ENCODE measurements around the gene PRKCB. TPM values are rescaled to one million over a fixed set of nuclear protein-coding genes. Genes with fewer than 3 reads are reported as not detected.

The PRKCB gene
- total RNA-seq, 4 donors from 2014 or later = 7.4 to 21.6 (median 12.9) TPM

DNA sequence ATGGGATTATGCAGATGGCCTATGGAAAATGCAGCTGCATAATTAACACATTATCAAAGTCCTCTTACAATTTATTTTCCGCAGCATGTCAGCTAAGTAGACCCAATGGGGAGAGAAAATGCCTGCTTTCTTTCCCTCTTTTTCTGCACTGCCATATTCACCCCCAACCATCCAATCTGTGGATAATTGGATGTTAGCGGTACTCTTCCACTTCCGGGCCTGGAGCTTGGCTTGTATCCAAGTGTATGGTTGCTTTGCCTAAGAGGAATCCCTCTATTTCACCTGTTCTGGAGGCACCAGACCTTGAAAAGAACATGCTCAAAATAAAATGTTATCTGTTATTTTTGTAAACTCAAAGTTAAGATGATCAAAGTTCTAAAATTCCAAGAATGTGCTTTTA is 379.2 kb downstream of the PRKCB start:
- 75 to 85% methylated on average over 3 of the region's 3 CpGs for WGBS, 2 donors
- no peak overlapping the region for H3K4me3 ChIP-seq (ENCODE audit: low read depth, poor library complexity, severe bottlenecking)
- TF ChIP-seq, protein P1, sequence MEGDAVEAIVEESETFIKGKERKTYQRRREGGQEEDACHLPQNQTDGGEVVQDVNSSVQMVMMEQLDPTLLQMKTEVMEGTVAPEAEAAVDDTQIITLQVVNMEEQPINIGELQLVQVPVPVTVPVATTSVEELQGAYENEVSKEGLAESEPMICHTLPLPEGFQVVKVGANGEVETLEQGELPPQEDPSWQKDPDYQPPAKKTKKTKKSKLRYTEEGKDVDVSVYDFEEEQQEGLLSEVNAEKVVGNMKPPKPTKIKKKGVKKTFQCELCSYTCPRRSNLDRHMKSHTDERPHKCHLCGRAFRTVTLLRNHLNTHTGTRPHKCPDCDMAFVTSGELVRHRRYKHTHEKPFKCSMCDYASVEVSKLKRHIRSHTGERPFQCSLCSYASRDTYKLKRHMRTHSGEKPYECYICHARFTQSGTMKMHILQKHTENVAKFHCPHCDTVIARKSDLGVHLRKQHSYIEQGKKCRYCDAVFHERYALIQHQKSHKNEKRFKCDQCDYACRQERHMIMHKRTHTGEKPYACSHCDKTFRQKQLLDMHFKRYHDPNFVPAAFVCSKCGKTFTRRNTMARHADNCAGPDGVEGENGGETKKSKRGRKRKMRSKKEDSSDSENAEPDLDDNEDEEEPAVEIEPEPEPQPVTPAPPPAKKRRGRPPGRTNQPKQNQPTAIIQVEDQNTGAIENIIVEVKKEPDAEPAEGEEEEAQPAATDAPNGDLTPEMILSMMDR (IDR thresholded peaks at IDR 0.05) = no peak
- no peak for TF ChIP-seq POLR2A (IDR thresholded peaks at IDR 0.05)
- intact Hi-C loops (cut with DNase I; ENCODE audit: low total_unique reads) = no loop called here
- no peak for DNase-seq (ENCODE audit: low spot score in 2 of 2)

DNA sequence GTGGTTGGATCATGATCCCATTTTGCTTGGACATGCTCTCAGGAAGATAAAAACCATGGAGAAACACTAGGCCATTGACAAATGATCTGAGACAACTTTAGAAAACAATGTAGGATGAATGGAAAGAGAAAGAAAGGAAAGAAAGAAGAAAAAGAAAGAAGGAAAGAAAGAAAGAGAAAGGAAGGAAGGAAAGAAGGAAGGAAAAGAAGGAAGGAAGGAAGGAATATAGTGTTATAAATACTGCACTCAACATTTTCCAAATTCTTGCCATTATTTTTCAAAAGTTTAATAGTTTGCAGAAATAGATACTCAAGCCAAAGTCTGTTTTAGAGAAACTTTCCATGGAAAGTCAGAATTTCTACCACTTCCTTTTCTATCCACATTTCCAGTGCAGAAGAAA is 381.2 kb downstream of the PRKCB start:
- H3K4me3 ChIP-seq (ENCODE audit: low read depth, poor library complexity, severe bottlenecking) = no peak overlapping the region
- no peak for DNase-seq (ENCODE audit: low spot score in 2 of 2)
- intact Hi-C loops (cut with DNase I; ENCODE audit: low total_unique reads) = no loop called here
- TF ChIP-seq POLR2A (IDR thresholded peaks at IDR 0.05) = no peak
- TF ChIP-seq, protein P1 (IDR thresholded peaks at IDR 0.05) = no peak

DNA sequence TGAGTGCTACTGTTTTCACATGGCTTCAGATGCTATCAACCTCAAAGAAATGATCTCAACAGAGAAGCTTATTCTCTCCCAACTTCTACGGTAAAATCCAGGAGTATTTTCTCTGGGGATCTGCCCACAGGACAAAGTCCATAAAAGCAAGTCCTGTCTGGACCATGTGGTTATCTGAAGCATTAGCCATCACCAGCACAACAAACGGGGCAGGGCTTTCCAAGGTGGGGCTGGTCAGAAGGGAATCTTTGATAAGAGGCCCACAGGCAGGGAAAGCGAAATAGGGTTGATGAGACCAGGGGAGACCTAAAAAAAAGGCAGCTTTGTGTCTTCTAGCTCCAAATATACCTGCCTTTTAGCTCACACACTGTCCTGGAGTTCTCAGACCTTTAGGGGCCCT is 381.7 kb downstream of the PRKCB start:
- TF ChIP-seq, protein P1 (IDR thresholded peaks at IDR 0.05) = no peak
- no peak for TF ChIP-seq POLR2A (IDR thresholded peaks at IDR 0.05)
- WGBS, 2 donors = 71 to 76% methylated on average over 3 of the region's 3 CpGs
- DNase-seq (ENCODE audit: low spot score in 2 of 2) = no peak
- H3K4me3 ChIP-seq (ENCODE audit: low read depth, poor library complexity, severe bottlenecking) = no peak overlapping the region
- intact Hi-C loops (cut with DNase I; ENCODE audit: low total_unique reads) = no loop called here

DNA sequence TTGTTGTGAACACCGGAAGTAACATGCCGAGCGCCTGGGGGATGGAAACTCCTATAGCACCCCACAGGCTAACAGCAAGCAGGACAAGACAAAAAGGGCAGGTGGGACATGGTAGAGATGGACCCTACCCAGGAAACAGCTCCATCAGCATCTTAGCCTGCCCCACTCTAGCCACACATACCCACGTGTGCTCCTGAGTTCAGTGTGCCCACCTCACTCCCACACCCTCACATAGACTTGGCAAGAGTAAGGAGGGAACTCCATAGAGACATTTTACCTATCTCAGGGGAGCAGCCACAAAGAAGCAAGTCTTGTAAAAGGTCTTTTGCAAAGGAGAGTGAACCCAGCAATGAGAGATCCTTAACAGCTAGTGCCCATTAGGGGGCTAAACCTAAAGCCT is 382.5 kb downstream of the PRKCB start:
- TF ChIP-seq POLR2A (IDR thresholded peaks at IDR 0.05) = no peak
- TF ChIP-seq, protein P1 (IDR thresholded peaks at IDR 0.05) = no peak
- H3K4me3 ChIP-seq (ENCODE audit: low read depth, poor library complexity, severe bottlenecking) = no peak overlapping the region
- DNase-seq (ENCODE audit: low spot score in 2 of 2) = no peak
- intact Hi-C loops (cut with DNase I; ENCODE audit: low total_unique reads) = no loop called here
- WGBS, 2 donors = 83 to 92% methylated on average over 4 of the region's 4 CpGs

DNA sequence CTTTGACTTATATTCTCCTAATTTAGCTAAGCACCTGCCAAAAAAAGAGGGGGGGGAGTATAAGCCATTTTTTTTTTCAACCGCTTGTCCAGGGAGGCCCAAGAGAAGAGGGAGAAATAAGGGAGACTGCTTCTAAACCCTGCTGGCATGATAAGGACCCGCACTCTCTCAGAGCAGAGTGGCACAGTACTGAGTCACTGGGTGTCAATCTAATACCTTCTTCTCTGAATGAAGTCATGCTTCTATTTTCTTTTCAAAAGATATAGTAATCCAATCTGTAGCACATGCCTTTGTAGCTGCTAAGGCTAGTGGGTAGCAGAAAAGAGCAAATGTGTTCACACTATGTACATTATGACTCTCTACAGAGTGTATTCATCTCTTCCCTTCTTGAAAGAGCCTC is 385.4 kb downstream of the PRKCB start:
- TF ChIP-seq, protein P1 (IDR thresholded peaks at IDR 0.05) = no peak
- TF ChIP-seq POLR2A (IDR thresholded peaks at IDR 0.05) = no peak
- WGBS, 2 donors = 84 to 92% methylated on average over 2 of the region's 2 CpGs
- no peak for DNase-seq (ENCODE audit: low spot score in 2 of 2)
- no peak overlapping the region for H3K4me3 ChIP-seq (ENCODE audit: low read depth, poor library complexity, severe bottlenecking)
- intact Hi-C loops (cut with DNase I; ENCODE audit: low total_unique reads) = no loop called here

DNA sequence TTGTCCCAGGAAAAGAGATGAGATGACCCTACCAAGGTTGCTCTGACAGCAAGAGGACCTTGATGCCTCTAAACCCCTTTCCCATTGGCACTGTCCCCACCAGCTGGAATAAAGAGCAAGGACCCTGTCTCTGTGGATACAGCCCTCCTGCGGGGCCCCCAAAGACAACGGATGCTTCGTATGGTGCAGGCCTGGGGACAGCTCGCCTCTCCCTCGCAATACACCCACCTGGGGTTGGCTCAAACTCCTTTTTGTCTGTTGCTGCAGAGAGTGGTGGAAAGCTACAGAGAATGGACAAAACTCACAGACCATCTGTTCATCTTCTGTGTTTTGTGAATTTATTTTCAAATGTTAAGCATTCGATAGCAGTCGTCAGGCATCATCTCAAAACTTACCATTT is 392.7 kb downstream of the PRKCB start:
- 84 to 89% methylated on average over 7 of the region's 7 CpGs for WGBS, 2 donors
- DNase-seq (ENCODE audit: low spot score in 2 of 2) = no peak
- H3K4me3 ChIP-seq (ENCODE audit: low read depth, poor library complexity, severe bottlenecking) = no peak overlapping the region
- TF ChIP-seq POLR2A (IDR thresholded peaks at IDR 0.05) = no peak
- TF ChIP-seq, protein P1 (IDR thresholded peaks at IDR 0.05) = no peak
- intact Hi-C loops (cut with DNase I; ENCODE audit: low total_unique reads) = no loop called here
